Osteocyte (in vitro differentiated cells): ENCODE data around the gene MAPT. TPM values are rescaled to one million over a fixed set of nuclear protein-coding genes. Genes with fewer than 3 reads are reported as not detected.

Source experiments
- DNase-seq: peaks from one replicate; pipeline ENCODE4 v3.0.0; 2021; ENCODE audit warnings: mixed read lengths; ENCODE audit not compliant: unreplicated experiment; ENCODE audit errors: extremely low spot score
- H3K27ac Mint-ChIP-seq: one replicate; pipeline ENCODE4 v1.8.0; 2021; ENCODE audit warnings: mild to moderate bottlenecking, mixed read lengths; ENCODE audit not compliant: unreplicated experiment
- H3K27me3 Mint-ChIP-seq: one replicate; pipeline ENCODE4 v1.8.0; 2021; ENCODE audit warnings: mixed read lengths; ENCODE audit not compliant: unreplicated experiment
- H3K36me3 Mint-ChIP-seq: one replicate; pipeline ENCODE4 v1.8.0; 2021; ENCODE audit warnings: mixed read lengths; ENCODE audit not compliant: unreplicated experiment
- H3K4me1 Mint-ChIP-seq: one replicate; pipeline ENCODE4 v1.8.0; 2021; ENCODE audit warnings: mixed read lengths; ENCODE audit not compliant: unreplicated experiment
- H3K4me3 Mint-ChIP-seq: one replicate; pipeline ENCODE4 v1.8.0; 2021; ENCODE audit warnings: mild to moderate bottlenecking, moderate library complexity, mixed read lengths; ENCODE audit not compliant: unreplicated experiment
- H3K9me3 Mint-ChIP-seq: one replicate; pipeline ENCODE4 v1.8.0; 2021; ENCODE audit warnings: mixed read lengths; ENCODE audit not compliant: unreplicated experiment
- total RNA-seq: library from RNA; stranded (reverse); gene quantifications from 2 replicates; pipeline ENCODE4 v1.2.1, GENCODE V29; 2021
- TF ChIP-seq, protein P1 (sequence below): fragments of 200-600 bp; sonication (generic); IDR thresholded peaks from 2 replicates; pipeline ENCODE4 v1.5.0; 2021; ENCODE audit warnings: antibody characterized with exemption, mild to moderate bottlenecking, moderate library complexity

The MAPT gene
- total RNA-seq, 1 donor from 2014 or later: 1.6 TPM

DNA sequence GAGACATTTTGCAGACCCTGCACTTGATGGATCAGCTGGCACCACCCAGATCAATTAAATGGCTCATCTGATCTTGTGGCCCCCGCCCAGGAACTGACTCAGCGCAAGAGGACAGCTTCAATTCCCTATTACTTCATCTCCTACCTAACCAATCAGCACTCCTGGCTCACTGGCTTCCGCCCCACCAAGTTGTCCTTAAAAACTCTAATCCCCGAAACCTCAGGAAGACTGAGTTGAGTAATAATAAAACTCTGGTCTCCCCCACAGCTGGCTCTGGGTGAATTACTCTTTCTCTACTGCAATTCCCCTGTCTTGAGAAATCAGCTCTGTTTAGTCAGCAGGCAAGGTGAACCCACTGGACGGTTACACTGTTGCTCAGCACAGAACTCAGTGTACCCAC is 26.1 kb upstream of the MAPT start:
- no peak overlapping the region for H3K27ac Mint-ChIP-seq
- TF ChIP-seq, protein P1, sequence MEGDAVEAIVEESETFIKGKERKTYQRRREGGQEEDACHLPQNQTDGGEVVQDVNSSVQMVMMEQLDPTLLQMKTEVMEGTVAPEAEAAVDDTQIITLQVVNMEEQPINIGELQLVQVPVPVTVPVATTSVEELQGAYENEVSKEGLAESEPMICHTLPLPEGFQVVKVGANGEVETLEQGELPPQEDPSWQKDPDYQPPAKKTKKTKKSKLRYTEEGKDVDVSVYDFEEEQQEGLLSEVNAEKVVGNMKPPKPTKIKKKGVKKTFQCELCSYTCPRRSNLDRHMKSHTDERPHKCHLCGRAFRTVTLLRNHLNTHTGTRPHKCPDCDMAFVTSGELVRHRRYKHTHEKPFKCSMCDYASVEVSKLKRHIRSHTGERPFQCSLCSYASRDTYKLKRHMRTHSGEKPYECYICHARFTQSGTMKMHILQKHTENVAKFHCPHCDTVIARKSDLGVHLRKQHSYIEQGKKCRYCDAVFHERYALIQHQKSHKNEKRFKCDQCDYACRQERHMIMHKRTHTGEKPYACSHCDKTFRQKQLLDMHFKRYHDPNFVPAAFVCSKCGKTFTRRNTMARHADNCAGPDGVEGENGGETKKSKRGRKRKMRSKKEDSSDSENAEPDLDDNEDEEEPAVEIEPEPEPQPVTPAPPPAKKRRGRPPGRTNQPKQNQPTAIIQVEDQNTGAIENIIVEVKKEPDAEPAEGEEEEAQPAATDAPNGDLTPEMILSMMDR: no peak
- no peak overlapping the region for H3K4me3 Mint-ChIP-seq
- peaks cover 6% of the 10 kb centered on the region for H3K4me1 Mint-ChIP-seq
- H3K9me3 Mint-ChIP-seq: no peaks in the 10 kb centered on the region
- H3K36me3 Mint-ChIP-seq: no peaks in the 10 kb centered on the region
- H3K27me3 Mint-ChIP-seq: peaks cover 25% of the 10 kb centered on the region
- no peak for DNase-seq

DNA sequence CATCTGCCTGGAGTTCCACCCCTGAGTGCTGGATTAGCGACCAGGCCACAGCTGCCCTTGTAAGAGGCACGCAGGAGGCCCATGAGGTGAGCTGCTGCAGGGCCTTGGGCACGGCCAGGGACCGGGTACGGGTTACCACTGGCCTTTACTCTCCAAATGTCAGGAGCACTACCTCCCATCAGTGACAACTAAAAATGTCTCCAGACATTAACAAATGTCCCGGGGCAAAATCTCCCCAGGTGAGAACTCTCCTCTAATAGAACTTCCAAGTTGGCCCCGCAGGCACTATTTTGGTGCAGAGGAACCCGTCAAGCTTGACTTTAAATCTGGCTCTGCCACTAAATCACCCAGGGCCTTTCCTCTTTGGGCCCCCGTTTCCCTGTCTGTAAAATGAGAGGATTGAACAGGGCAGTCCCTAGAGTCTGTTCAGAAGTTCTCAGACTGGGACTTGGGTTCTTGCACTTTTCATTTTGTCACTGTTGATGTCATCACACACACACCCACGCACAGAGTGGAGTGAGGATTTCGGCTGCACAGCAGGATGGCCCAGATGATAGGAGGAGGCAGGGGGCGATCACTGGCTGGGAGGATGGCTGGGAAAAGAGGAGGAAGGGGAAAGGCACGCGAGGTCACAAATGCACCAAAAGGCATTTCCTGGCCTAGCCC is 24.5 kb upstream of the MAPT start:
- no peak overlapping the region for H3K4me3 Mint-ChIP-seq
- TF ChIP-seq, protein P1: no peak

DNA sequence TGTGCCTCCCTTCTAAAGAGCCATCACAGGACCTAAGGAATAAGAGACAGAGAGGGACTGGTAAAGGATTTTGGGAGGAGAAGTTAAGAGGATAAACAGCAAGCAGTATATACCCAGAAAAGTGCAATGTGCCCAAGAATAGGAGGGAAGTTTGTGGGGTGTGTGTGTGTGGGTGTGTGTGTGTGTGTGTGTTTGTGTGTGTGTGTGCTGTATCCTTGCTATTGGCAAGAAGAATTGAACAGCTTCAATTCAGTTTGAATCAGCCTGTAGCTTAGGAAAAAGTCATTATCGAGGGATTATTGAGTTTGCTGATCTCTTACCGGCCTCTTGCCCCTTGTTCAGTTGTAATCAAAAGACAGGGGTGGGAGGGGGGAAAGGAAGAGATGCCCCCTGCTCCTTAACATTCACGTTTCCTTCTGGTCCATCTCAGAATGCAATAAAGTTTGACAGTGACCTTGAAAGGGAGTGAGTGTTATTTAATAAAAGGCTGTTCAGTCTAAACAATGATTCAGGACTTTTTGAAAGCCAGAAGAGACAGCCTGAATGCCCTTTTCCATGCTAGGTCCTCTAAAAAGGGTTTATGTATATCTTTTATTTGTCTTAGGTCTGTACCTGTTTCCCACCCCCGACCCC is 23.9 kb upstream of the MAPT start:
- H3K9me3 Mint-ChIP-seq: no peaks in the 10 kb centered on the region
- H3K4me1 Mint-ChIP-seq: peaks cover 7% of the 10 kb centered on the region
- no peak overlapping the region for H3K27ac Mint-ChIP-seq
- H3K36me3 Mint-ChIP-seq: no peaks in the 10 kb centered on the region
- TF ChIP-seq, protein P1: no peak
- H3K27me3 Mint-ChIP-seq: peaks cover 13% of the 10 kb centered on the region
- H3K4me3 Mint-ChIP-seq: no peak overlapping the region
- DNase-seq: no peak

More for the DNA sequence above, 24.5 kb upstream of the MAPT start:
- no peak overlapping the region for H3K27ac Mint-ChIP-seq
- no peak for DNase-seq
- no peaks in the 10 kb centered on the region for H3K9me3 Mint-ChIP-seq
- H3K4me1 Mint-ChIP-seq: peaks cover 7% of the 10 kb centered on the region
- peaks cover 18% of the 10 kb centered on the region for H3K27me3 Mint-ChIP-seq
- no peaks in the 10 kb centered on the region for H3K36me3 Mint-ChIP-seq

DNA sequence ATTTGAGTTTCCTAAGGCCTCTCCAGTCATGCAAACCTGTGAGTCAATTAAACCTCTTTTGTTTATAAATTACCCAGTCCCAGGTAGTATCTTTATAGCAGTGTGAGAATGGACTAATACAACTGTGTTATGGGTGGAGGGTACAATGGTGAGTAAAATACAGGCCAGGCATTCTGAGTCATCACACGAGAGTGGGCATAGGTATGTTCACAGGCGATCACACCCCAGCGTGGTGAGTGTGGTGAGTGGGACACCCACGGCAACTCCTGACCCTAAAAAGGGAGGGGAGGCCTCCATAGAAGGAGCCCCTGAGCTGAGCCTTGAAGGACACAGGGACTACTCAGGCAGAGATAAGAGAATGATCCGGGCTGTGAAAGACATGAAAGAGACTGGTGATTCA is 22.6 kb upstream of the MAPT start:
- TF ChIP-seq, protein P1: no peak
- Mint-ChIP-seq H3K9me3 (no peaks in the 10 kb centered on the region), H3K4me1 (peaks cover 7% of the 10 kb centered on the region), H3K27me3 (peaks cover 15% of the 10 kb centered on the region), H3K27ac (no peak overlapping the region), H3K36me3 (no peaks in the 10 kb centered on the region), H3K4me3 (no peak overlapping the region)
- DNase-seq: no peak

DNA sequence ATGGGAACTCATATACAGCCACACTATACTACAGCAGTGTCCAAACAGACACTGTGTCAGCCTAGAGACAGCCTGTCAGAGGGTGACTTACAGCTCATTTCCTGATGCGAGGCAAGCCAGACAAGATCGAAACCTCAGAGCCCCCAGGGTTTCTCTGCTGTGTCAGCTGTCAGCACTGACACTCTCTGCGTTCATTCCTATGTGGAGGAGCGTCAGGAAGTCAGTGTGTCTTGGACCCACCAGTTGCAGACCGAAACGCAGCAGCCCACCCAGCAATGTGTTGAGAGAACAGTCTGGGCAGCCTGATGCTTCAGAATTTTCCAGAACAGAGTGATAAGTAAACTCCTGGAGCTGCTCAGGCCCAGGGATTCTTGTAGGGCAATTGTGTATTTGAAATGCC is 20.6 kb upstream of the MAPT start:
- no peak overlapping the region for H3K4me3 Mint-ChIP-seq

More for the DNA sequence above, 20.6 kb upstream of the MAPT start:
- Mint-ChIP-seq H3K9me3 (no peaks in the 10 kb centered on the region), H3K27me3 (peaks cover 24% of the 10 kb centered on the region), H3K27ac (no peak overlapping the region), H3K36me3 (no peaks in the 10 kb centered on the region), H3K4me1 (peaks cover 7% of the 10 kb centered on the region)
- DNase-seq: no peak
- TF ChIP-seq, protein P1: no peak
